Vagina (tissue), 2 donors: ENCODE measurements around the gene KCND1. TPM values are rescaled to one million over a fixed set of nuclear protein-coding genes. Genes with fewer than 3 reads are reported as not detected.

Source experiments
- DNase-seq, 2 donors: peaks; one replicate each; pipeline ENCODE4 v3.0.0-alpha.2; 2017; ENCODE audit errors: extremely low spot score in 2 of 2
- H3K27ac ChIP-seq: fragments of 200-600 bp; sonication (generic); one replicate; pipeline ENCODE4 v1.5.1; 2019
- H3K27me3 ChIP-seq: fragments of 200-600 bp; sonication (generic); one replicate; pipeline ENCODE4 v1.5.1; 2019
- H3K36me3 ChIP-seq, 2 donors: fragments of 200-600 bp; sonication (generic); one replicate each; pipeline ENCODE4 v1.5.1; 2017 to 2019
- H3K4me1 ChIP-seq: fragments of 200-600 bp; sonication (generic); one replicate; pipeline ENCODE4 v1.5.1; 2019
- H3K4me3 ChIP-seq, 2 donors: fragments of 200-600 bp; sonication (generic); 1 replicate in 1 of 2; 2 replicates in 1 of 2; pipeline ENCODE4 v1.5.1; 2016 to 2019
- H3K9me3 ChIP-seq: fragments of 200-600 bp; sonication (generic); one replicate; pipeline ENCODE4 v1.5.1; 2019
- POLR2A ChIP-seq, 2 donors: fragments of 450-650 bp; IDR thresholded peaks; one replicate each; pipeline ENCODE4 v1.6.1; 2017; ENCODE audit warnings: antibody characterized with exemption in 2 of 2, mild to moderate bottlenecking in 2 of 2, moderate library complexity in 2 of 2
- POLR2AphosphoS5 ChIP-seq, 2 donors: sonication (generic); formaldehyde crosslinking; IDR thresholded peaks; one replicate each; pipeline ENCODE4 v1.9.0; 2017; ENCODE audit warnings: antibody characterized with exemption in 2 of 2, mild to moderate bottlenecking in 2 of 2, low read depth in 1 of 2; ENCODE audit not compliant: insufficient read depth in 1 of 2
- intact Hi-C: fragments of 100-400 bp; cut with DNase I; formaldehyde crosslinking; loops from one replicate; pipeline ENCODE4 v1.15.1; 2023
- total RNA-seq: library from RNA; depleted of rRNA; stranded (reverse); fragments of >200 nt; gene quantifications from one replicate; pipeline ENCODE4 v1.2.3, GENCODE V29; 2016
- TF ChIP-seq, protein P1 (sequence below), 3 experiments: fragments of 450-650 bp in 2 of 3; fragments of 200-600 bp in 1 of 3; sonication (generic) in 1 of 3; IDR thresholded peaks; one replicate each; pipeline ENCODE4 v1.5.1; 2017 to 2019; ENCODE audit warnings: antibody characterized with exemption in 3 of 3, mild to moderate bottlenecking in 2 of 3, moderate library complexity in 2 of 3

The KCND1 gene
- total RNA-seq, 1 donor from 2014 or later = 2.0 TPM

DNA sequence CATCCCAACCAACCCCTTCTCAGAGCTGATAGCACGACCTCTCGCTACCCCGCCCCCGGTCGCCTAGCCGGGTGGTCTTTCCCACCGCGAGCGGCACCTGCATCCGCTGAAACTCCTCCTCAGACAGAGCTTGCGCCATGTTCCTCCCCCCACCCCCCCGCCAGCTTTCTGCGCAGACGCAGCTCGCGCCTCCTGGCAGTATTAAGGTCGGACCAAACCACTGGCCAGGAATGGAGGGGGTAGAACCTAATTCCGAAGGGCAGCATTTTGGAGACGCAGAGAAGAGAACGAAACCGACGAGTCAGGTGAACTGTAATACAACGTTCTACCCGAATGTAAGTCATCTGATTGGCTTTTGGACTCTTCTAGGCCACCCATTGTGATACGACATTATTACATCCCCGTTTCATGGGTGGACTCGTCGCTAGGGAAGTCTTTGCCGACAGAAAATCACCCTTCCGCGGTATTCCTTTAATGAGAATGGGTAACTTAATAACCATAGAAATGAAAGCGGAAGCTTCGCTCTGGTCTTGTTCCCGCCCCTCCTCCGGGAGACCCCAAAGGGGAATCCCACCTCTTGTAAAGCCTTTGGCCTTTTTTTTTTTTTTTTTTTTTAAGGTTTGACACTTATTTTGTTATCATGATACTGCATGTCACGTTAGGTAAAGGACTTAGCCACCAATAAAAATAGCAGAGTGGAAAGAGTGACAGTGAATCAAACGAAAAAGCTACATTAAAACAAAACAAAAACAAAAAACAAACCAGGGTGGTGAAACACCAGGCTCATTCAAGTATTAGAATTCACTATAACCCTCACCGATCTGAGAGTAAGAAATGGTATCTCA, 30.7 kb upstream of the KCND1 start, which contains the start of gene GRIPAP1:
Gene GRIPAP1 (minus strand): TSS at position 174 of the 845 bp plus-strand sequence. CDS start 35 bp downstream, at position 139.
- no peak for DNase-seq
- Histone ChIP-seq H3K9me3 (no peaks in the 10 kb centered on the region), H3K27me3 (no peaks in the 10 kb centered on the region), H3K36me3 (peaks cover 0 to 4% of the 10 kb centered on the region in 2 donors), H3K27ac (peak within 1 kb of the TSS; percentile 73), H3K4me3 (peak within 1 kb of the TSS; percentile 49 to 75), H3K4me1 (peaks cover 19% of the 10 kb centered on the region)
- intact Hi-C loops = no loop called here
- TF ChIP-seq, protein P1, sequence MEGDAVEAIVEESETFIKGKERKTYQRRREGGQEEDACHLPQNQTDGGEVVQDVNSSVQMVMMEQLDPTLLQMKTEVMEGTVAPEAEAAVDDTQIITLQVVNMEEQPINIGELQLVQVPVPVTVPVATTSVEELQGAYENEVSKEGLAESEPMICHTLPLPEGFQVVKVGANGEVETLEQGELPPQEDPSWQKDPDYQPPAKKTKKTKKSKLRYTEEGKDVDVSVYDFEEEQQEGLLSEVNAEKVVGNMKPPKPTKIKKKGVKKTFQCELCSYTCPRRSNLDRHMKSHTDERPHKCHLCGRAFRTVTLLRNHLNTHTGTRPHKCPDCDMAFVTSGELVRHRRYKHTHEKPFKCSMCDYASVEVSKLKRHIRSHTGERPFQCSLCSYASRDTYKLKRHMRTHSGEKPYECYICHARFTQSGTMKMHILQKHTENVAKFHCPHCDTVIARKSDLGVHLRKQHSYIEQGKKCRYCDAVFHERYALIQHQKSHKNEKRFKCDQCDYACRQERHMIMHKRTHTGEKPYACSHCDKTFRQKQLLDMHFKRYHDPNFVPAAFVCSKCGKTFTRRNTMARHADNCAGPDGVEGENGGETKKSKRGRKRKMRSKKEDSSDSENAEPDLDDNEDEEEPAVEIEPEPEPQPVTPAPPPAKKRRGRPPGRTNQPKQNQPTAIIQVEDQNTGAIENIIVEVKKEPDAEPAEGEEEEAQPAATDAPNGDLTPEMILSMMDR (IDR thresholded peaks at IDR 0.05) = no peak
- TF ChIP-seq POLR2A (IDR thresholded peaks at IDR 0.05) (peak in 1 of 2 donors; percentile 49), POLR2AphosphoS5 (IDR thresholded peaks at IDR 0.05; ENCODE audit: insufficient read depth in 1 of 2, low read depth in 1 of 2) (peak in 1 of 2 donors; percentile 83)

DNA sequence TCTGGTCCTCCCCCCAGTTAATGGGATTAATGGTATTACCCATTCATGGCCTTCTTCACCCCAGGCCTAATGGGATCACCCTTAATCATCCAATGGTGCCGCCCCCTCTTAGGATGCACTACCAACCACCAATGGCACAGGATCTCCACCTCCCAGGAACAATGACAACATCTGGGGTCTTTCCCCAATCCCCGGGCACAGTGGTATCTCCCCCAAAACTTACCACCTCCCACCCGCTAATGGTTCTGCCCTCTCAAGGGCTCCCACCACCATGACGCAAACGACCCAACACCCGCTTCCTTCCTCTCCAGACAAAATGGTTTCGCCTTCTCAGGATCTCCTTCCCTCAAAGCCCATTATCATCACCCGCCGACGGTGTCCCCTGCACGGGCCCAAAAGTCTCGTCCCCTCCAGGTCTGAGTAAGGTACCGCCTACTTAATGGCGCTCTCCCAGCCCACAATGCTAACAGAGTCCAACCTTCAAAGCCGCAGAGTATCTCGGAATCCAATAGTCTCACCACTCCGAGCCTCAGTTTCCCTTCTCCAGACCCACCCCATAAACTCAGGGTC, 30.0 kb upstream of the KCND1 start:
- H3K36me3 ChIP-seq = peaks cover 0 to 4% of the 10 kb centered on the region in 2 donors
- no peak for DNase-seq
- intact Hi-C loops = no loop called here
- H3K4me3 ChIP-seq = peak overlapping the region; percentile 49 to 75
- no peak for TF ChIP-seq POLR2A (IDR thresholded peaks at IDR 0.05)
- TF ChIP-seq POLR2AphosphoS5 (IDR thresholded peaks at IDR 0.05; ENCODE audit: insufficient read depth in 1 of 2, low read depth in 1 of 2) = no peak
- TF ChIP-seq, protein P1 (IDR thresholded peaks at IDR 0.05) = no peak
- H3K9me3 ChIP-seq = no peaks in the 10 kb centered on the region
- peaks cover 19% of the 10 kb centered on the region for H3K4me1 ChIP-seq
- peak overlapping the region; percentile 73 for H3K27ac ChIP-seq
- no peaks in the 10 kb centered on the region for H3K27me3 ChIP-seq

DNA sequence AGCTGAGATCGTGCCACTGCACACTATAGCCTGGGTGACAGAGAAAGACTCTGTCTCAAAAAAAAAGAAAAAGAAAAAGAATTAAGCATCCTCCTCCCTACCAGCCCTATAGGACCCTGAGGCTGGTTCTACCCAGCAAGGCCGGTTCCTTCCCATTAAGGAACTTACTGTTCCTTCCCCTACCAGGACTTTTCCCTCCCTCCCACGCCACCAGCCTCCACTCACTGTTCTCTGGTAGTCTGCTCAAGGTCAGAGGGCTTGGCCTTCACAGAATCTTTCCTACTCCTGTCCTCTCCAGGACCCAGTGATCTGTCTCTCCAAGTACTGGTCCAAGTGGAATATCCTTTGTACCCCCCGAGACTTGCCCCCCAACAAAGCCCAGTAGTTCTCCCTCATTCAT, 29.0 kb upstream of the KCND1 start:
- intact Hi-C loops = no loop called here
- Histone ChIP-seq H3K4me1 (peaks cover 19% of the 10 kb centered on the region), H3K4me3 (no peak overlapping the region), H3K27me3 (no peaks in the 10 kb centered on the region), H3K9me3 (no peaks in the 10 kb centered on the region), H3K36me3 (peaks cover 0 to 4% of the 10 kb centered on the region in 2 donors), H3K27ac (no peak overlapping the region)
- DNase-seq = no peak
- TF ChIP-seq POLR2AphosphoS5 (IDR thresholded peaks at IDR 0.05; ENCODE audit: insufficient read depth in 1 of 2, low read depth in 1 of 2) (no peak), POLR2A (IDR thresholded peaks at IDR 0.05) (no peak)
- TF ChIP-seq, protein P1 (IDR thresholded peaks at IDR 0.05) = no peak

DNA sequence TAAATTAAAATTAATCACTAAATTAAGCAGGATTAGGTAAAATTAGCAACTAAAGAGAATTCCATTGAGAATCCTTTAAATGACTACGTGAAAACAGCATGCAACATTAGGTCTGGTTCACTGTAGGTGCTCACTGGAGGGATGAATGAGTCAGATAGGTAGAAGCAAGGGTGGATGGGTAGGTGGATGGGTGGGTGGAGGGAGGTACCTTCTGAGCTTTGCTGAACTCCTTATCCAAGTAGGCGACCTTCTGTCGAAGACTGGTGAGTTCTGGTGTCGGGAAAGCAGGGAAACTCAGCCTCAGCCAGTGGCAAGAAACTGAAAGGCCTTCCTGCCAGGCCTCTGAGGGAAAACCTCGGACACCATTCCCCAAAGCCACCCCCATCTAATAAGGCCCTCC, 27.4 kb upstream of the KCND1 start:
- intact Hi-C loops = loop anchor here (10.0 kb wide), 1 partner anchor 1324 kb away; no protein-coding TSS in a partner anchor
- H3K36me3 ChIP-seq = peaks cover 0 to 4% of the 10 kb centered on the region in 2 donors
- H3K9me3 ChIP-seq = no peaks in the 10 kb centered on the region
- TF ChIP-seq, protein P1 (IDR thresholded peaks at IDR 0.05) = no peak
- TF ChIP-seq POLR2A (IDR thresholded peaks at IDR 0.05) = no peak
- TF ChIP-seq POLR2AphosphoS5 (IDR thresholded peaks at IDR 0.05; ENCODE audit: insufficient read depth in 1 of 2, low read depth in 1 of 2) = no peak
- peaks cover 19% of the 10 kb centered on the region for H3K4me1 ChIP-seq
- no peak overlapping the region for H3K27ac ChIP-seq
- no peaks in the 10 kb centered on the region for H3K27me3 ChIP-seq
- no peak overlapping the region for H3K4me3 ChIP-seq
- DNase-seq = no peak
